Keratinocyte (primary cell): ENCODE measurements around the gene RASGEF1C. TPM values are rescaled to one million over a fixed set of nuclear protein-coding genes. Genes with fewer than 3 reads are reported as not detected.

Experiments used
- DNase-seq: peaks from one replicate; pipeline ENCODE4 v3.0.0-alpha.2; 2011; ENCODE audit warnings: low read depth, missing footprints, low spot score
- FAIRE-seq: peaks from 2 replicates; lab custom pipeline; 2011; peaks lifted over from hg19 to GRCh38; lab: Jason Lieb, UNC
- H2AFZ ChIP-seq: 2 replicates; pipeline ENCODE4 v1.6.0; 2012; ENCODE audit warnings: low read length, control low read depth, inconsistent platforms; ENCODE audit not compliant: control insufficient read depth
- H3K27ac ChIP-seq: 2 replicates; pipeline ENCODE4 v1.5.1; 2011; ENCODE audit warnings: low read length; ENCODE audit not compliant: control insufficient read depth, insufficient read depth
- H3K27me3 ChIP-seq: 3 replicates; pipeline ENCODE4 v1.6.0; 2011; ENCODE audit warnings: low read length; ENCODE audit not compliant: control insufficient read depth, insufficient read depth; ENCODE audit errors: extremely low read depth
- H3K36me3 ChIP-seq, 2 experiments: 2 replicates in 1 of 2; 3 replicates in 1 of 2; pipeline ENCODE4 v1.5.1; 2011; ENCODE audit warnings: low read length in 2 of 2, mild to moderate bottlenecking in 1 of 2; ENCODE audit not compliant: control insufficient read depth in 2 of 2, insufficient read depth in 2 of 2; ENCODE audit errors: extremely low read depth in 1 of 2
- H3K4me1 ChIP-seq: 3 replicates; pipeline ENCODE4 v1.5.1; 2011; ENCODE audit warnings: low read length; ENCODE audit not compliant: control insufficient read depth, insufficient read depth; ENCODE audit errors: extremely low read depth
- H3K4me2 ChIP-seq: 3 replicates; pipeline ENCODE4 v1.6.0; 2011; ENCODE audit warnings: low read depth, low read length; ENCODE audit not compliant: control insufficient read depth, insufficient read depth; ENCODE audit errors: extremely low read depth
- H3K4me3 ChIP-seq, 3 experiments: fragments of 200-600 bp in 1 of 3; sonication (generic) in 1 of 3; 2 replicates in 2 of 3; 3 replicates in 1 of 3; pipeline ENCODE4 v1.5.1; 2011 to 2016; ENCODE audit warnings: low read length in 3 of 3, mild to moderate bottlenecking in 3 of 3, control low read depth in 2 of 3, inconsistent platforms in 1 of 3, low read depth in 1 of 3, mixed read lengths in 1 of 3, mixed run types in 1 of 3, moderate library complexity in 1 of 3; ENCODE audit not compliant: control insufficient read depth in 2 of 3, insufficient read depth in 2 of 3; ENCODE audit errors: extremely low read depth in 1 of 3
- H3K79me2 ChIP-seq: 2 replicates; pipeline ENCODE4 v1.6.0; 2012; ENCODE audit warnings: low read length; ENCODE audit not compliant: control insufficient read depth, insufficient read depth
- H3K9ac ChIP-seq: 3 replicates; pipeline ENCODE4 v1.6.0; 2011; ENCODE audit warnings: low read length; ENCODE audit not compliant: control insufficient read depth, insufficient read depth; ENCODE audit errors: extremely low read depth
- H3K9me1 ChIP-seq: 3 replicates; pipeline ENCODE4 v1.6.0; 2011; ENCODE audit warnings: low read length; ENCODE audit not compliant: control insufficient read depth, insufficient read depth; ENCODE audit errors: extremely low read depth
- H3K9me3 ChIP-seq: 2 replicates; pipeline ENCODE4 v1.5.1; 2012; ENCODE audit warnings: low read depth, low read length; ENCODE audit not compliant: control insufficient read depth
- H4K20me1 ChIP-seq: 3 replicates; pipeline ENCODE4 v1.6.0; 2011; ENCODE audit warnings: low read length; ENCODE audit not compliant: control insufficient read depth, insufficient read depth; ENCODE audit errors: extremely low read depth
- CTCF ChIP-seq, 3 experiments: IDR thresholded peaks in 1 of 3; conservative IDR thresholded peaks in 1 of 3; optimal IDR thresholded peaks in 1 of 3; 2 replicates in 2 of 3; 3 replicates in 1 of 3; pipeline versions ENCODE3 to v1.5.1; 2011; ENCODE audit warnings: low read length in 3 of 3, mild to moderate bottlenecking in 3 of 3, moderate library complexity in 2 of 3, control low read depth in 1 of 3, inconsistent platforms in 1 of 3; ENCODE audit not compliant: insufficient read depth in 2 of 3; ENCODE audit errors: extremely low read depth in 1 of 3
- EZH2 ChIP-seq: IDR thresholded peaks from one replicate; pipeline ENCODE4 v1.6.1; 2012; ENCODE audit warnings: inconsistent platforms, mild to moderate bottlenecking, low read length, moderate library complexity
- dilution Hi-C: fragments of 300-500 bp; cut with MboI; formaldehyde crosslinking; loops from one replicate; pipeline ENCODE4 v1.7.0; 2020; ENCODE audit warnings: low sequenced_read_pairs; ENCODE audit not compliant: extremely low pct_ligation_motif_present
- polyA plus RNA-seq, 5 experiments: library from polyadenylated mRNA; depleted of rRNA in 3 of 5; stranded (reverse) in 3 of 5; stranded (forward) in 1 of 5; unstranded in 1 of 5; fragments of >200 nt; gene quantifications; 1 replicate in 1 of 5; 2 replicates in 3 of 5; 3 replicates in 1 of 5; pipeline versions ENCODE4 v1.2.1 to v1.2.3, GENCODE V29; 2011 to 2012; ENCODE audit warnings: missing spikeins in 2 of 5, low read depth in 1 of 5, low replicate concordance in 1 of 5

RASGEF1C gene
- polyA plus RNA-seq, 1 donor (not counting 4 experiments of a cell fraction or from before 2014, with no cell fraction given), result not detected

GRCh38 chr5:180193749-180194375 is 15.1 kb downstream of the RASGEF1C start:
- no peak for FAIRE-seq

DNA sequence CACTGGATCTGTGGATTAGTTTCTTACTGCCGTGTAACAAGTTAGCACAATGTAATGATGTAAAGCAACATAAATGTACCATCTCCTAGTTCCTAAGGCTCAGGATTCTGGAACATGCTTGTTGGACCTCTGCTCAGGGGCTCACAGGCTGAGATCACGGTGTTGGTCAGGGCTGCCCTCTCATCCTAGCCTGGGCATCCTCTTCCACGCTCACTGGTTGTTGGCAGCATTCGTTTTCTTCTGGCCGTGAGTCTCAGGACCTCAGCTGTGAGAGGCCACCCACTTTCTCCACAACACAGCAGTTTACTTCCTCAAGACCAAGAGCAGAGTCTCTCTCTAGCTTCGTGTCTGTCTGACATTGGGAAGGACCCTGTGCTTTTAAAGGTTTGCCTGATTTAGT is 17.3 kb downstream of the RASGEF1C start:
- dilution Hi-C loops, result no loop called here
- H3K36me3 ChIP-seq, result no peaks in the 10 kb centered on the region
- H3K4me3 ChIP-seq, result no peak overlapping the region
- no peak overlapping the region for H3K9ac ChIP-seq
- H3K9me1 ChIP-seq, result no peaks in the 10 kb centered on the region
- FAIRE-seq (no peak), DNase-seq (no peak)
- H3K9me3 ChIP-seq, result no peaks in the 10 kb centered on the region
- no peak overlapping the region for H3K4me2 ChIP-seq
- no peaks in the 10 kb centered on the region for H3K79me2 ChIP-seq
- no peak overlapping the region for H2AFZ ChIP-seq
- no peaks in the 10 kb centered on the region for H3K27me3 ChIP-seq
- no peaks in the 10 kb centered on the region for H4K20me1 ChIP-seq
- no peak for TF ChIP-seq CTCF (optimal IDR thresholded peaks at IDR 0.05 in 1 of 3, IDR thresholded peaks at IDR 0.05 in 1 of 3, conservative IDR thresholded peaks at IDR 0.05 in 1 of 3; ENCODE audit: extremely low read depth in 1 of 3, insufficient read depth in 2 of 3, low read length in 3 of 3)
- TF ChIP-seq EZH2, result no peak
- no peak overlapping the region for H3K27ac ChIP-seq
- H3K4me1 ChIP-seq, result no peaks in the 10 kb centered on the region

More at GRCh38 chr5:180193749-180194375, 15.1 kb downstream of the RASGEF1C start:
- no peak overlapping the region for H3K27ac ChIP-seq
- no peaks in the 10 kb centered on the region for H3K79me2 ChIP-seq
- no peaks in the 10 kb centered on the region for H3K9me1 ChIP-seq
- H3K4me2 ChIP-seq, result no peak overlapping the region
- no peaks in the 10 kb centered on the region for H3K36me3 ChIP-seq
- no peaks in the 10 kb centered on the region for H3K4me1 ChIP-seq
- H4K20me1 ChIP-seq, result no peaks in the 10 kb centered on the region
- H3K27me3 ChIP-seq, result no peaks in the 10 kb centered on the region
- TF ChIP-seq EZH2 (no peak), CTCF (optimal IDR thresholded peaks at IDR 0.05 in 1 of 3, IDR thresholded peaks at IDR 0.05 in 1 of 3, conservative IDR thresholded peaks at IDR 0.05 in 1 of 3; ENCODE audit: extremely low read depth in 1 of 3, insufficient read depth in 2 of 3, low read length in 3 of 3) (no peak)
- H3K4me3 ChIP-seq, result no peak overlapping the region
- H3K9me3 ChIP-seq, result no peaks in the 10 kb centered on the region
- H3K9ac ChIP-seq, result no peak overlapping the region
- no peak overlapping the region for H2AFZ ChIP-seq
- dilution Hi-C loops, result no loop called here
- DNase-seq, result no peak
